ENCODE measurements around the gene PRR23E. TPM values are rescaled to one million over a fixed set of nuclear protein-coding genes. Genes with fewer than 3 reads are reported as not detected.

The PRR23E gene
- total and polyA plus RNA-seq, 10 of the 15 experiments (the other 5 are each of a cell fraction or from before 2014, with no cell fraction given) = not detected

DNA sequence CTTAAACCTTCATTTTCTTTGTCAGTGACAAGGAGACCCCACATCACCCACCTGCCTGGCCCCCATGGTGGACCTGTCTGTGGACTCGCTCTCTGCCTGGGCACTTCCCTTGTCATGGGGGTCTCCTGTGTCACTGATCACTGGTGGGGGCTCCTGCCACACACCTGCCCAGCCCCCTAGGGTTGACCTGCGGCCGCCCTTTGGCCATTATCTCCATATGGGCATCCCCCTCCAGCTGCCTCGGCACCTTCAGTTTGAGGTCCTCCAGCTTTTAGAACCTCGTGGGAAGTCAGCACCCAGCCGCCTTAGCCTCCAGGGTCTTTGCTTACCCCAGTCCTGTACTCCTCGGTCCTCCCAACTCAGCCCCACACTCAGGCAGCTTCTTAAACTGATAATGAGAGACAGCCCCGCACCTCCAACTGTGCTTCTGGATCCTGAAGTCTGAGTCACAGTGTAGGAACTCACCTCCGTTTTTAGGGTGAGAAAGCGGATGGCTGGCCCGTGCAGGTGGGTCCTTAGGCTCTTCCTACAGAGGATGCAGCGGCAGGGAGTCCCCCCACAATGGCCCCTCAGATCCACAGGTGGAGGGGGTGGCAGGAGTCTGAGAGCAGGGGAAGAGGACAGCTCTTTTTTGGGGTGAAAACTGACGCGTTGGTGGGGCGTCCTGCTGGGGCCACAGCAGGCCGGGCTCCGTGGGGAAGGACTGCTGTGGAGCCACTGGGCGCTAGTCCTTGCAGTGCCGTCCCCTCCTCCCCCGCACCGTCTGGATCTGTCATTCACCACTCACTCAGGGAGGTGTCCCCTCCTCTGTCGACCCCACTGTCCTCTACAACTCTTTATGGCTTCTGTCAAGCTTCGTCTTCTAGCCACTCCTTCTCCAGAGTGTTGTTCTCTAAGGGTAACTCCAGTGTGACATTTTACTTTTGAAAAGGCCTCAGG, 8.7 kb upstream of the PRR23E start (continued):
- no peak for TF ChIP-seq SUZ12 (IDR thresholded peaks at IDR 0.05; ENCODE audit: unreplicated experiment)
- TF ChIP-seq ETV6 (conservative IDR thresholded peaks at IDR 0.05 in 1 of 2, IDR thresholded peaks at IDR 0.05 in 1 of 2; ENCODE audit: borderline replicate concordance in 1 of 2, low read depth in 1 of 2) = no peak
- TF ChIP-seq, protein P1, sequence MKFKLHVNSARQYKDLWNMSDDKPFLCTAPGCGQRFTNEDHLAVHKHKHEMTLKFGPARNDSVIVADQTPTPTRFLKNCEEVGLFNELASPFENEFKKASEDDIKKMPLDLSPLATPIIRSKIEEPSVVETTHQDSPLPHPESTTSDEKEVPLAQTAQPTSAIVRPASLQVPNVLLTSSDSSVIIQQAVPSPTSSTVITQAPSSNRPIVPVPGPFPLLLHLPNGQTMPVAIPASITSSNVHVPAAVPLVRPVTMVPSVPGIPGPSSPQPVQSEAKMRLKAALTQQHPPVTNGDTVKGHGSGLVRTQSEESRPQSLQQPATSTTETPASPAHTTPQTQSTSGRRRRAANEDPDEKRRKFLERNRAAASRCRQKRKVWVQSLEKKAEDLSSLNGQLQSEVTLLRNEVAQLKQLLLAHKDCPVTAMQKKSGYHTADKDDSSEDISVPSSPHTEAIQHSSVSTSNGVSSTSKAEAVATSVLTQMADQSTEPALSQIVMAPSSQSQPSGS (IDR thresholded peaks at IDR 0.05; ENCODE audit: low read length) = no peak
- TF ChIP-seq, protein P2, sequence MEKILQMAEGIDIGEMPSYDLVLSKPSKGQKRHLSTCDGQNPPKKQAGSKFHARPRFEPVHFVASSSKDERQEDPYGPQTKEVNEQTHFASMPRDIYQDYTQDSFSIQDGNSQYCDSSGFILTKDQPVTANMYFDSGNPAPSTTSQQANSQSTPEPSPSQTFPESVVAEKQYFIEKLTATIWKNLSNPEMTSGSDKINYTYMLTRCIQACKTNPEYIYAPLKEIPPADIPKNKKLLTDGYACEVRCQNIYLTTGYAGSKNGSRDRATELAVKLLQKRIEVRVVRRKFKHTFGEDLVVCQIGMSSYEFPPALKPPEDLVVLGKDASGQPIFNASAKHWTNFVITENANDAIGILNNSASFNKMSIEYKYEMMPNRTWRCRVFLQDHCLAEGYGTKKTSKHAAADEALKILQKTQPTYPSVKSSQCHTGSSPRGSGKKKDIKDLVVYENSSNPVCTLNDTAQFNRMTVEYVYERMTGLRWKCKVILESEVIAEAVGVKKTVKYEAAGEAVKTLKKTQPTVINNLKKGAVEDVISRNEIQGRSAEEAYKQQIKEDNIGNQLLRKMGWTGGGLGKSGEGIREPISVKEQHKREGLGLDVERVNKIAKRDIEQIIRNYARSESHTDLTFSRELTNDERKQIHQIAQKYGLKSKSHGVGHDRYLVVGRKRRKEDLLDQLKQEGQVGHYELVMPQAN (conservative IDR thresholded peaks at IDR 0.05) = no peak
- TF ChIP-seq STAT1 (conservative IDR thresholded peaks at IDR 0.05) = no peak

DNA sequence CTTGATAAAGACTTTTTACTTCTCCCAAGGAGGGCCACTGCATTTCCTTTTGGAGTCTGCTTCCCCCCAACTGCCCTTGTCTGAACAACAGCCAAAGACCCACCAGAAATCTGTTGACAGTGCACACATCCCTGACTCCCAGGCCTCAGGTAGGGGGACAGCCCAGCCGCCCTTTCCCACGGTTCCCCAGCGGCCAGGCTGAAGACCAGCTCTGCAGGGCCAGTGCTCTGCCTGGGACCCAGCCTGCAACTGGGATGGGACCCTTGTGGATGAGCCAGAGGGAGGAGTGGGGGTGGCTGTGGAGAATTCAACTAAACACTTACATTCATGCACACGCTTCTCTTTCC, 8.1 kb upstream of the PRR23E start:
- TF ChIP-seq RB1 (IDR thresholded peaks at IDR 0.05; ENCODE audit: borderline replicate concordance) (no peak), ZZZ3 (IDR thresholded peaks at IDR 0.05; ENCODE audit: control insufficient read depth, insufficient read length, low read depth) (no peak), GABPA (IDR thresholded peaks at IDR 0.05; ENCODE audit: low read depth) (no peak), BACH1 (IDR thresholded peaks at IDR 0.05; ENCODE audit: borderline replicate concordance) (no peak), ZNF24 (IDR thresholded peaks at IDR 0.05) (no peak)
- TF ChIP-seq, protein P3, sequence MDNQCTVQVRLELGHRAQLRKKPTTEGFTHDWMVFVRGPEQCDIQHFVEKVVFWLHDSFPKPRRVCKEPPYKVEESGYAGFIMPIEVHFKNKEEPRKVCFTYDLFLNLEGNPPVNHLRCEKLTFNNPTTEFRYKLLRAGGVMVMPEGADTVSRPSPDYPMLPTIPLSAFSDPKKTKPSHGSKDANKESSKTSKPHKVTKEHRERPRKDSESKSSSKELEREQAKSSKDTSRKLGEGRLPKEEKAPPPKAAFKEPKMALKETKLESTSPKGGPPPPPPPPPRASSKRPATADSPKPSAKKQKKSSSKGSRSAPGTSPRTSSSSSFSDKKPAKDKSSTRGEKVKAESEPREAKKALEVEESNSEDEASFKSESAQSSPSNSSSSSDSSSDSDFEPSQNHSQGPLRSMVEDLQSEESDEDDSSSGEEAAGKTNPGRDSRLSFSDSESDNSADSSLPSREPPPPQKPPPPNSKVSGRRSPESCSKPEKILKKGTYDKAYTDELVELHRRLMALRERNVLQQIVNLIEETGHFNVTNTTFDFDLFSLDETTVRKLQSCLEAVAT (IDR thresholded peaks at IDR 0.05) = no peak
- TF ChIP-seq, protein P4, sequence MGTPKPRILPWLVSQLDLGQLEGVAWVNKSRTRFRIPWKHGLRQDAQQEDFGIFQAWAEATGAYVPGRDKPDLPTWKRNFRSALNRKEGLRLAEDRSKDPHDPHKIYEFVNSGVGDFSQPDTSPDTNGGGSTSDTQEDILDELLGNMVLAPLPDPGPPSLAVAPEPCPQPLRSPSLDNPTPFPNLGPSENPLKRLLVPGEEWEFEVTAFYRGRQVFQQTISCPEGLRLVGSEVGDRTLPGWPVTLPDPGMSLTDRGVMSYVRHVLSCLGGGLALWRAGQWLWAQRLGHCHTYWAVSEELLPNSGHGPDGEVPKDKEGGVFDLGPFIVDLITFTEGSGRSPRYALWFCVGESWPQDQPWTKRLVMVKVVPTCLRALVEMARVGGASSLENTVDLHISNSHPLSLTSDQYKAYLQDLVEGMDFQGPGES (IDR thresholded peaks at IDR 0.05) = no peak
- ATAC-seq (no peak), FAIRE-seq (no peak), DNase-seq (ENCODE audit: low read depth, low spot score) (no peak)
- CTCF ChIA-PET = no interaction called here
- Histone ChIP-seq H4K20me1 (ENCODE audit: control insufficient read depth, insufficient read depth) (no peaks in the 10 kb centered on the region), H3K27ac (ENCODE audit: control insufficient read depth, insufficient read depth) (no peak overlapping the region), H3K9ac (ENCODE audit: control insufficient read depth, insufficient read depth, low read length) (no peak overlapping the region), H3K27me3 (replicated peaks in 1 of 2; ENCODE audit: control insufficient read depth in 2 of 2, insufficient read depth in 2 of 2, low read length in 1 of 2) (no peaks in the 10 kb centered on the region), H3K4me2 (ENCODE audit: control insufficient read depth, insufficient read depth) (no peak overlapping the region), H3K36me3 (ENCODE audit: control insufficient read depth in 2 of 2, insufficient read depth in 2 of 2, low read length in 1 of 2) (no peaks in the 10 kb centered on the region), H3K4me3 (no peak overlapping the region), H2AFZ (ENCODE audit: control insufficient read depth, low read depth, low read length) (no peak overlapping the region), H3K79me2 (ENCODE audit: control insufficient read depth, insufficient read depth, low read length) (no peaks in the 10 kb centered on the region), H3K9me3 (replicated peaks; ENCODE audit: control insufficient read depth, insufficient read depth, low read length) (no peaks in the 10 kb centered on the region), H3K4me1 (ENCODE audit: control insufficient read depth, insufficient read depth, low read length) (no peaks in the 10 kb centered on the region)
- BruUV-seq (replicated peaks) = no TSS peak
- intact Hi-C loops (cut with micrococcal nuclease; ENCODE audit: unreplicated experiment) = no loop called here
- SMC1A ChIA-PET (ENCODE audit: uncharacterized antibody, unreplicated experiment) = interaction anchor here (0.6 to 1.1 kb wide), 2 partner anchors 10 to 15 kb away, joined by 3 to 5 read pairs; no protein-coding TSS in a partner anchor
- RAD21 ChIA-PET (ENCODE audit: unreplicated experiment) = interaction anchor here (0.6 kb wide), 1 partner anchor 623 kb away, joined by 3 read pairs; no protein-coding TSS in a partner anchor
- in situ Hi-C loops (cut with MboI) = no loop called here
- POLR2A ChIA-PET = no interaction called here
- 28% methylated on average over 4 of the region's 4 CpGs for WGBS (ENCODE audit: insufficient coverage, insufficient replicate concordance, low lambda C conversion rate, missing lambda C conversion rate)
